ENCODE results near the gene DNAJC6. TPM values are rescaled to one million over a fixed set of nuclear protein-coding genes. Genes with fewer than 3 reads are reported as not detected.
"Not testable (repeated sequence)": the region's sequence is repeated elsewhere in the genome, so short reads cannot be mapped to it uniquely, and the experiment has no call there.

The DNAJC6 gene
- polyA plus RNA-seq, 1 of the 3 experiments (the other 2 are of a cell fraction) = 1.9 TPM

DNA sequence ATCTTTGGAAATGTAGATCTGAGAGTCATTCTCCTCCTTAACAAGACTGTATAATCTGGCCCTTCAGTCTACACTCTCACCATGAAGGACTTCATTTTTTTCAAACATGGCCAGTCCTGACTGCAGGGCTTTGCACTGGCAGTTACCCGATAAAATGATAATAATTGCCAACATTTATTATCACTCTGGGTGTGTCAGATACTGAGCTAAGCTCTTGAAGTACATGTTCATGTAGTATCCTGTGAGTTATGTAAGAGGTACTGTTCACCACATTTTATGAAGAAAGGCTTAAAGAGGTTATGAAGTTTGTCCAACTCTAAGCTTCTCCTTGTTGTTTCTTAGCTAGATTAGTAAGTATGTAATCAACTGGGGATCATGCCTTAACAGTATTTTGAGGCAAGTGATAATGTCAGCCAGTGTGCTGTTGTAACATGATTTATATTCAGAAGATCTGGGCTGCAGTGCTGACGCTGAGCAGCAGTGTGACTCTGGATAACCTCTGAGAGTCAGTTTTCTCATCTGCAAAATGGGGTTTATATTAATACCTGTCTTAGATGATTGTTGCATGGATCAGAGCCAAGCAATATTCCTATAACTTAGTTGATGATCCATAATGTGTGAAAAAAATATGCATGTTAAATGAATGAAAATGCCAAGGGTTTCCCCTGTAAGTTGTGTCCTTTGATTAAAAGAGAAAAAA lies 69.1 kb downstream of the DNAJC6 start:
- Histone ChIP-seq H3K9ac (no peak overlapping the region), H3K36me3 (replicated peaks in 1 of 2; ENCODE audit: control insufficient read depth in 1 of 2, insufficient read depth in 2 of 2, low read length in 1 of 2) (peaks cover 0 to 5% of the 10 kb centered on the region in 2 experiments), H3K27ac (ENCODE audit: low read depth in 2 of 2, low read length in 1 of 2) (no peak overlapping the region), H3K4me3 (ENCODE audit: low read depth in 2 of 2, low read length in 1 of 2) (no peak overlapping the region), H3K9me2 (no peaks in the 10 kb centered on the region), H4K20me1 (ENCODE audit: insufficient read depth) (no peaks in the 10 kb centered on the region), H3F3A (replicated peaks; ENCODE audit: insufficient read depth) (no peaks in the 10 kb centered on the region), H3K9me3 (no peaks in the 10 kb centered on the region), H2AFZ (ENCODE audit: low read depth) (no peak overlapping the region), H3K27me3 (ENCODE audit: insufficient read depth) (no peaks in the 10 kb centered on the region), H3K4me1 (ENCODE audit: control insufficient read depth in 1 of 2, insufficient read depth in 2 of 2, low read depth in 1 of 2, low read length in 1 of 2) (no peaks in the 10 kb centered on the region), H3K4me2 (no peak overlapping the region), H3K79me2 (ENCODE audit: insufficient read depth) (no peaks in the 10 kb centered on the region)
- TF ChIP-seq POLR2AphosphoS5 (IDR thresholded peaks at IDR 0.05; ENCODE audit: low read depth, low read length) (no peak), RXRA (IDR thresholded peaks at IDR 0.05; ENCODE audit: borderline replicate concordance, low read depth) (no peak), NFIC (IDR thresholded peaks at IDR 0.05; ENCODE audit: borderline replicate concordance) (no peak), JUND (IDR thresholded peaks at IDR 0.05) (no peak), GABPA (IDR thresholded peaks at IDR 0.05; ENCODE audit: low read depth) (no peak), TEAD4 (IDR thresholded peaks at IDR 0.05; ENCODE audit: borderline replicate concordance, insufficient read depth) (no peak), MEF2A (IDR thresholded peaks at IDR 0.05; ENCODE audit: borderline replicate concordance, low read depth) (no peak)
- TF ChIP-seq, protein P1, sequence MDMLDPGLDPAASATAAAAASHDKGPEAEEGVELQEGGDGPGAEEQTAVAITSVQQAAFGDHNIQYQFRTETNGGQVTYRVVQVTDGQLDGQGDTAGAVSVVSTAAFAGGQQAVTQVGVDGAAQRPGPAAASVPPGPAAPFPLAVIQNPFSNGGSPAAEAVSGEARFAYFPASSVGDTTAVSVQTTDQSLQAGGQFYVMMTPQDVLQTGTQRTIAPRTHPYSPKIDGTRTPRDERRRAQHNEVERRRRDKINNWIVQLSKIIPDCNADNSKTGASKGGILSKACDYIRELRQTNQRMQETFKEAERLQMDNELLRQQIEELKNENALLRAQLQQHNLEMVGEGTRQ (IDR thresholded peaks at IDR 0.05; ENCODE audit: borderline replicate concordance, low read depth, low read length) = no peak
- TF ChIP-seq, protein P2, sequence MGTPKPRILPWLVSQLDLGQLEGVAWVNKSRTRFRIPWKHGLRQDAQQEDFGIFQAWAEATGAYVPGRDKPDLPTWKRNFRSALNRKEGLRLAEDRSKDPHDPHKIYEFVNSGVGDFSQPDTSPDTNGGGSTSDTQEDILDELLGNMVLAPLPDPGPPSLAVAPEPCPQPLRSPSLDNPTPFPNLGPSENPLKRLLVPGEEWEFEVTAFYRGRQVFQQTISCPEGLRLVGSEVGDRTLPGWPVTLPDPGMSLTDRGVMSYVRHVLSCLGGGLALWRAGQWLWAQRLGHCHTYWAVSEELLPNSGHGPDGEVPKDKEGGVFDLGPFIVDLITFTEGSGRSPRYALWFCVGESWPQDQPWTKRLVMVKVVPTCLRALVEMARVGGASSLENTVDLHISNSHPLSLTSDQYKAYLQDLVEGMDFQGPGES (IDR thresholded peaks at IDR 0.05; ENCODE audit: low read depth, low read length) = no peak
- WGBS (ENCODE audit: low lambda C conversion rate) = 91% methylated on average over 2 of the region's 2 CpGs
- DNase-seq = no peak
- ChIA-PET POLR2A (no interaction called here), CTCF (no interaction called here)

DNA sequence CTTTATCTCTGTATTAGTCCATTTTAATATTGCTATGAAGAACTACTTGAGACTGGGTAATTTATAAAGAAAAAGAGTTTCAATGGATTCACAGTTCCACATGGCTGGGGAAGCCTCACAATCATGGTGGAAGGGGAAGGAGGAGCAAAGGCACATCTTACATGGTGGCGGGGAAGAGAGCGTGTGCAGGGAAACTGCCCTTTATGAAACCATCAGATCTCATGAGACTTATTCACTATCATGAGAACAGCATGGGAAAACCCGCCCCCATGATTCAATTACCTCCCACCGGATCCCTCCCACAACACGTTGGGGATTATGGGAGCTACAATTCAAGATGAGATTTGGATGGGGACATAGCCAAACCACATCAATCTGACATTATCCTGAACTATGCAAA lies 75.1 kb downstream of the DNAJC6 start:
- H3K27ac ChIP-seq (ENCODE audit: low read depth in 2 of 2, low read length in 1 of 2); H4K20me1 ChIP-seq (ENCODE audit: insufficient read depth); H3F3A ChIP-seq (replicated peaks; ENCODE audit: insufficient read depth); H3K9me2 ChIP-seq; H3K27me3 ChIP-seq (ENCODE audit: insufficient read depth); H3K9ac ChIP-seq; POLR2A ChIA-PET; H3K79me2 ChIP-seq (ENCODE audit: insufficient read depth); H3K4me2 ChIP-seq; H2AFZ ChIP-seq (ENCODE audit: low read depth); CTCF ChIA-PET; H3K4me1 ChIP-seq (ENCODE audit: control insufficient read depth in 1 of 2, insufficient read depth in 2 of 2, low read depth in 1 of 2, low read length in 1 of 2); H3K4me3 ChIP-seq (ENCODE audit: low read depth in 2 of 2, low read length in 1 of 2); DNase-seq; H3K9me3 ChIP-seq: not testable (repeated sequence)
- WGBS (ENCODE audit: low lambda C conversion rate) = 88% methylated on average over 5 of the region's 5 CpGs
- peaks cover 0 to 12% of the 10 kb centered on the region in 2 experiments for H3K36me3 ChIP-seq (replicated peaks in 1 of 2; ENCODE audit: control insufficient read depth in 1 of 2, insufficient read depth in 2 of 2, low read length in 1 of 2)

DNA sequence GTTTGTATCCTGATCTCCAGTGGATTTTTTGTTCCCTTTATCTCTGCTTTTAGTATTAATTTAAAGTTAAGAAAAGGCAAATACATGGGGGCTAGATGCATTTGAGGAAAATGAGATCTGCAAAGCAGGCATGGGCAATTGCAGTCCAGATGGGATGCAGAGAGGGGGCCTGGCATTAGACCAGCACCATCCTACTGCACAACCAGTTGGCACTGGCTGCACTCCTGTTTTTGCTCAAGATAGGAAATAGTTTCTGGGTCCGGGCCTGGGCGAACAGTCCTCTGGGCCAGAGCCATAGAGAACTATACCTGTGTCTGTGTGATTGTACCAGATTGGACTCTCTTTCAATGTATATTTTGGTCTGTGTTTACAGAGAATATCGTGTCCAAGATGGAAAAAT lies 77.1 kb downstream of the DNAJC6 start:
- no peak overlapping the region for H3K4me3 ChIP-seq (ENCODE audit: low read depth in 2 of 2, low read length in 1 of 2)
- H3K4me2 ChIP-seq = no peak overlapping the region
- no peaks in the 10 kb centered on the region for H4K20me1 ChIP-seq (ENCODE audit: insufficient read depth)
- peaks cover 0 to 16% of the 10 kb centered on the region in 2 experiments for H3K36me3 ChIP-seq (replicated peaks in 1 of 2; ENCODE audit: control insufficient read depth in 1 of 2, insufficient read depth in 2 of 2, low read length in 1 of 2)
- H3K27ac ChIP-seq (ENCODE audit: low read depth in 2 of 2, low read length in 1 of 2) = no peak overlapping the region
- H3K4me1 ChIP-seq (ENCODE audit: control insufficient read depth in 1 of 2, insufficient read depth in 2 of 2, low read depth in 1 of 2, low read length in 1 of 2) = no peaks in the 10 kb centered on the region; a peak in 1 of 4 replicates
- H3K9me3 ChIP-seq = no peaks in the 10 kb centered on the region
- no peak for TF ChIP-seq JUND (IDR thresholded peaks at IDR 0.05)
- TF ChIP-seq MEF2A (IDR thresholded peaks at IDR 0.05; ENCODE audit: borderline replicate concordance, low read depth) = no peak
- no peak for TF ChIP-seq FOXM1 (IDR thresholded peaks at IDR 0.05; ENCODE audit: low read depth)
- TF ChIP-seq FOSL2 (IDR thresholded peaks at IDR 0.05; ENCODE audit: borderline replicate concordance, low read depth) = no peak
- TF ChIP-seq EZH2phosphoT487 (IDR thresholded peaks at IDR 0.05; ENCODE audit: borderline replicate concordance, low read depth) = no peak
- no peak for TF ChIP-seq EP300 (IDR thresholded peaks at IDR 0.05; ENCODE audit: borderline replicate concordance in 1 of 2, low read depth in 1 of 2, low read length in 1 of 2)
- H3F3A ChIP-seq (replicated peaks; ENCODE audit: insufficient read depth) = no peaks in the 10 kb centered on the region
- no peaks in the 10 kb centered on the region; the same call in 1 of the 2 replicates for H3K9me2 ChIP-seq
- DNase-seq = no peak
- WGBS (ENCODE audit: low lambda C conversion rate) = 96% methylated on average over 3 of the region's 3 CpGs
- no peaks in the 10 kb centered on the region for H3K27me3 ChIP-seq (ENCODE audit: insufficient read depth)
- no peak overlapping the region for H2AFZ ChIP-seq (ENCODE audit: low read depth)
- no peaks in the 10 kb centered on the region for H3K79me2 ChIP-seq (ENCODE audit: insufficient read depth)
- CTCF ChIA-PET = no interaction called here
- POLR2A ChIA-PET = no interaction called here
- H3K9ac ChIP-seq = no peak overlapping the region
